Transverse colon (tissue), 3 donors: ENCODE measurements around the gene CBFA2T2.

Source experiments
- CTCF ChIP-seq, 5 experiments: fragments of 200-600 bp in 3 of 5; fragments of 450-650 bp in 2 of 5; sonication (generic) in 3 of 5; IDR thresholded peaks; 1 replicate in 2 of 5; 2 replicates in 3 of 5; pipeline ENCODE4 v1.5.1; 2016 to 2017; ENCODE audit warnings: antibody characterized with exemption in 5 of 5, inconsistent platforms in 3 of 5, mild to moderate bottlenecking in 2 of 5, moderate library complexity in 1 of 5
- EP300 ChIP-seq: sonication (generic); formaldehyde crosslinking; IDR thresholded peaks from one replicate; pipeline ENCODE4 v1.6.1; 2017; ENCODE audit warnings: antibody characterized with exemption, low read depth
- POLR2A ChIP-seq: fragments of 450-650 bp; IDR thresholded peaks from one replicate; pipeline ENCODE4 v1.6.1; 2016; ENCODE audit warnings: antibody characterized with exemption, mild to moderate bottlenecking, moderate library complexity

GRCh38 chr20:33441142-33441955 lies 48.5 kb upstream of the CBFA2T2 start:
- TF ChIP-seq CTCF (IDR thresholded peaks at IDR 0.05) (no peak), EP300 (no peak), POLR2A (no peak)
